GM23338 (cell line): ENCODE data around the gene MOGAT1. TPM values are rescaled to one million over a fixed set of nuclear protein-coding genes. Genes with fewer than 3 reads are reported as not detected.

Experiments
- ATAC-seq: fragments of 200-7000 bp; cut with Tn5 transposase; 3 replicates; pipeline ENCODE4 v1.9.1; 2020
- DNase-seq: peaks from one replicate; pipeline ENCODE4 v3.0.0-alpha.2; 2015; ENCODE audit warnings: low spot score
- H2AFZ ChIP-seq: fragments of 200-600 bp; sonication (generic); 2 replicates; pipeline ENCODE4 v1.8.0; 2016; ENCODE audit warnings: antibody characterized with exemption, mild to moderate bottlenecking, moderate library complexity
- H3F3A ChIP-seq: fragments of 200-600 bp; sonication (generic); replicated peaks from 2 replicates; pipeline ENCODE4 v1.8.0; 2017; ENCODE audit warnings: antibody characterized with exemption, mixed run types, low read depth
- H3K27ac ChIP-seq: fragments of 200-600 bp; sonication (generic); 2 replicates; pipeline ENCODE4 v1.6.1; 2016; ENCODE audit warnings: low read depth
- H3K27me3 ChIP-seq: fragments of 200-600 bp; sonication (generic); 2 replicates; pipeline ENCODE4 v1.8.0; 2016; ENCODE audit warnings: mild to moderate bottlenecking, mixed run types, moderate library complexity; ENCODE audit not compliant: insufficient read depth
- H3K36me3 ChIP-seq: fragments of 200-600 bp; sonication (generic); 2 replicates; pipeline ENCODE4 v1.8.0; 2016; ENCODE audit warnings: mild to moderate bottlenecking; ENCODE audit not compliant: insufficient read depth
- H3K4me1 ChIP-seq: fragments of 200-600 bp; sonication (generic); 2 replicates; pipeline ENCODE4 v1.8.0; 2016; ENCODE audit warnings: mild to moderate bottlenecking, moderate library complexity; ENCODE audit not compliant: insufficient read depth
- H3K4me2 ChIP-seq: fragments of 200-600 bp; sonication (generic); 2 replicates; pipeline ENCODE4 v1.7.1; 2017; ENCODE audit warnings: mixed run types
- H3K4me3 ChIP-seq: fragments of 200-600 bp; sonication (generic); 2 replicates; pipeline ENCODE4 v1.6.1; 2016; ENCODE audit warnings: mixed run types
- H3K79me2 ChIP-seq: fragments of 200-600 bp; sonication (generic); replicated peaks from 2 replicates; pipeline ENCODE4 v1.8.0; 2017; ENCODE audit warnings: mild to moderate bottlenecking; ENCODE audit not compliant: insufficient read depth
- H3K9me2 ChIP-seq: fragments of 200-600 bp; sonication (generic); 2 replicates; pipeline ENCODE4 v1.8.0; 2017; ENCODE audit not compliant: insufficient read depth
- H4K20me1 ChIP-seq: fragments of 200-600 bp; sonication (generic); replicated peaks from 2 replicates; pipeline ENCODE4 v1.8.0; 2017; ENCODE audit warnings: mild to moderate bottlenecking; ENCODE audit not compliant: insufficient read depth
- H3K27ac Mint-ChIP-seq: 2 replicates; pipeline ENCODE4 v1.8.0; 2020; ENCODE audit warnings: inconsistent platforms, mild to moderate bottlenecking, moderate library complexity, mixed read lengths
- H3K27me3 Mint-ChIP-seq: 3 replicates; pipeline ENCODE4 v1.8.0; 2022; ENCODE audit warnings: low read depth, mild to moderate bottlenecking, moderate library complexity, mixed read lengths, inconsistent platforms; ENCODE audit not compliant: insufficient read depth, poor library complexity
- H3K36me3 Mint-ChIP-seq: 3 replicates; pipeline ENCODE4 v1.8.0; 2021; ENCODE audit warnings: low read depth, mild to moderate bottlenecking, inconsistent platforms, moderate library complexity, mixed read lengths
- H3K4me1 Mint-ChIP-seq: 3 replicates; pipeline ENCODE4 v1.8.0; 2020; ENCODE audit warnings: mild to moderate bottlenecking, inconsistent platforms, mixed read lengths
- H3K4me3 Mint-ChIP-seq: 3 replicates; pipeline ENCODE4 v1.8.0; 2021; ENCODE audit warnings: moderate library complexity, mild to moderate bottlenecking, inconsistent platforms, mixed read lengths
- H3K9me3 Mint-ChIP-seq: 3 replicates; pipeline ENCODE4 v1.8.0; 2020; ENCODE audit warnings: moderate library complexity, mild to moderate bottlenecking, inconsistent platforms, mixed read lengths
- CTCF ChIP-seq, 2 experiments: fragments of 200-600 bp in 1 of 2; sonication (generic) in 1 of 2; conservative IDR thresholded peaks; 2 replicates each; pipeline versions ENCODE4 v1.5.1 to v1.6.1; 2016 to 2017; ENCODE audit warnings: antibody characterized with exemption in 2 of 2, low read depth in 2 of 2, mild to moderate bottlenecking in 2 of 2, moderate library complexity in 1 of 2
- ETS1 ChIP-seq: IDR thresholded peaks from 2 replicates; pipeline ENCODE4 v1.6.1; 2016; ENCODE audit warnings: antibody characterized with exemption
- EZH2 ChIP-seq: fragments of 200-600 bp; sonication (generic); IDR thresholded peaks from one replicate; pipeline ENCODE4 v1.8.0; 2017; ENCODE audit warnings: antibody characterized with exemption, mild to moderate bottlenecking, low read depth; ENCODE audit not compliant: unreplicated experiment
- EZH2phosphoT487 ChIP-seq: fragments of 200-600 bp; sonication (generic); IDR thresholded peaks from one replicate; pipeline ENCODE4 v1.8.1; 2018; ENCODE audit warnings: antibody characterized with exemption; ENCODE audit not compliant: unreplicated experiment
- JUNB ChIP-seq: IDR thresholded peaks from one replicate; pipeline ENCODE4 v1.6.1; 2016; ENCODE audit warnings: antibody characterized with exemption; ENCODE audit not compliant: unreplicated experiment
- NANOG ChIP-seq: IDR thresholded peaks from 2 replicates; pipeline ENCODE4 v1.6.1; 2016; ENCODE audit warnings: antibody characterized with exemption, borderline replicate concordance
- POLR2AphosphoS5 ChIP-seq: IDR thresholded peaks from 2 replicates; pipeline ENCODE4 v1.6.1; 2016; ENCODE audit warnings: antibody characterized with exemption, low read depth
- REST ChIP-seq: IDR thresholded peaks from one replicate; pipeline ENCODE4 v1.6.1; 2018; ENCODE audit warnings: antibody characterized with exemption; ENCODE audit not compliant: unreplicated experiment
- STAT1 ChIP-seq: IDR thresholded peaks from one replicate; pipeline ENCODE4 v1.6.1; 2016; ENCODE audit warnings: antibody characterized with exemption; ENCODE audit not compliant: unreplicated experiment
- ZNF331 ChIP-seq: fragments of 250-450 bp; sonication (Bioruptor Pico); IDR thresholded peaks from 2 replicates; pipeline ENCODE4 v1.5.0; 2020; ENCODE audit warnings: low read depth, mild to moderate bottlenecking, moderate library complexity
- ZNF462 ChIP-seq: fragments of 250-450 bp; sonication (Bioruptor Pico); IDR thresholded peaks from 2 replicates; pipeline ENCODE4 v1.5.0; 2020; ENCODE audit warnings: mild to moderate bottlenecking, moderate library complexity
- polyA plus RNA-seq: library from polyadenylated mRNA; unstranded; fragments of >200 nt; fragmentation: Nextera tagmentation; extraction: Ambion mirVana; gene quantifications from 2 replicates; pipeline ENCODE4 v1.2.1, GENCODE V29; 2016
- total RNA-seq: library from RNA; depleted of rRNA; stranded (reverse); fragments of >200 nt; shearing (Covaris generic); gene quantifications from 2 replicates; pipeline ENCODE4 v1.2.3, GENCODE V29; 2014

The MOGAT1 gene
- total and polyA plus RNA-seq, 2 experiments from 2014 or later, result 0.86 to 0.94 TPM

- Mint-ChIP-seq H3K9me3 (no peaks in the 10 kb centered on the region), H3K36me3 (no peaks in the 10 kb centered on the region), H3K27me3 (peaks cover 3% of the 10 kb centered on the region), H3K4me3 (no peak overlapping the region), H3K27ac (no peak overlapping the region), H3K4me1 (no peaks in the 10 kb centered on the region)
- TF ChIP-seq NANOG, result no peak
- no peak for TF ChIP-seq REST
- no peak for TF ChIP-seq ZNF331
- no peak for TF ChIP-seq EZH2phosphoT487
- no peak for TF ChIP-seq CTCF (conservative IDR thresholded peaks at IDR 0.05; ENCODE audit: low read depth in 2 of 2)
- TF ChIP-seq ZNF462 (CRISPR knock-in tag), result no peak
- TF ChIP-seq ETS1, result no peak
- TF ChIP-seq STAT1, result no peak
- no peak for TF ChIP-seq POLR2AphosphoS5
- TF ChIP-seq EZH2, result no peak
- TF ChIP-seq JUNB, result no peak
- Histone ChIP-seq H4K20me1 (no peaks in the 10 kb centered on the region), H3F3A (no peaks in the 10 kb centered on the region), H3K36me3 (no peaks in the 10 kb centered on the region), H3K9me2 (no peaks in the 10 kb centered on the region), H3K27me3 (no peaks in the 10 kb centered on the region), H3K4me3 (no peak overlapping the region), H3K4me2 (no peak overlapping the region), H3K27ac (no peak overlapping the region), H2AFZ (no peak overlapping the region), H3K79me2 (no peaks in the 10 kb centered on the region), H3K4me1 (no peaks in the 10 kb centered on the region)
- ATAC-seq, result no peak
- DNase-seq, result no peak
These were observed 12.3 kb downstream of the MOGAT1 start for GRCh38 chr2:222683805-222684204.
